ENCODE results near the gene LZTR1. TPM values are rescaled to one million over a fixed set of nuclear protein-coding genes. Genes with fewer than 3 reads are reported as not detected.

LZTR1 gene
- total and polyA plus RNA-seq, 10 donors: 21.9 to 76.2 (median 54.2) TPM

- TF ChIP-seq POLR2AphosphoS5 (IDR thresholded peaks at IDR 0.05): no peak
- TF ChIP-seq POLR2A (IDR thresholded peaks at IDR 0.05): no peak
- no peak for TF ChIP-seq CTCF (IDR thresholded peaks at IDR 0.05 in 8 of 11, conservative IDR thresholded peaks at IDR 0.05 in 3 of 11)
- H3K27ac ChIP-seq: no peak overlapping the region
- peak; percentile 67 for DNase-seq
- H3K27me3 ChIP-seq (replicated peaks in 1 of 7): peaks cover 0 to 49% (median 15%) of the 10 kb centered on the region in 7 donors
- intact Hi-C loops (cut with DNase I; ENCODE audit: low total_unique reads): no loop called here
- H3K36me3 ChIP-seq: no peaks in the 10 kb centered on the region
- H3K4me3 ChIP-seq: no peak overlapping the region
- peaks cover 4 to 23% (median 10%) of the 10 kb centered on the region in 6 donors for H3K4me1 ChIP-seq
- no peaks in the 10 kb centered on the region for H3K9me3 ChIP-seq
- WGBS, 5 donors: 88 to 94% (median 92%) methylated on average over 38 to 40 of the region's 40 CpGs
Measured at GRCh38 chr22:21030621-21031544, 48.8 kb downstream of the LZTR1 start.

DNA sequence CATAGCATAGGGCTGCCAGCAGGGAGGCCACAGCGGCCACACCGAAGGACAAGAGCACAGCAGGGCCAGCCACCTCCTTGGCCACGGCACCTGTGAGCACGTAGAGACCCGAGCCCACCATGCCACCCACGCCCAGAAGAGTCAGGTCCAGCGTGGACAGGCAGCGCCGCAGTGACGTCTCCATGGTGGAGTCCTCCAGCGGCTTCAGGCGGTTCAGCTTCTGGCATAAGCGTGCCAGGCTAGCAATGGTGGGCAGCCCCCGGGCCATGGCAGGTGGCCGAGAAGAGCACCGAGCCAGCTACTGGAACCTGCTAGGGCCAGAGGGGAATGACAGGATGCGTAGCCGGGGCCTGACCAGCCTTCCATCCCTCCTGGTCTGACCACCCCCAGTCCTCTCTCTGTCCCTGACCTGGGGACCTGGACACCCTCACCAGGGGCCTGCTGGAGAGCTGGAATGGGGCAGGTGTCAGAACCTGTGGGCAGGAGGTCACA lies 49.5 kb downstream of the LZTR1 start:
- Histone ChIP-seq H3K27ac (no peak overlapping the region), H3K9me3 (no peaks in the 10 kb centered on the region), H3K4me3 (peak overlapping the region in 3 of 8 donors; percentile 25 to 62 (median 27)), H3K4me1 (peaks cover 4 to 20% (median 10%) of the 10 kb centered on the region in 6 donors), H3K27me3 (replicated peaks in 1 of 7) (peaks cover 0 to 49% (median 15%) of the 10 kb centered on the region in 7 donors), H3K36me3 (no peaks in the 10 kb centered on the region)
- no peak for TF ChIP-seq POLR2AphosphoS5 (IDR thresholded peaks at IDR 0.05)
- no peak for TF ChIP-seq POLR2A (IDR thresholded peaks at IDR 0.05)
- TF ChIP-seq CTCF (IDR thresholded peaks at IDR 0.05 in 8 of 11, conservative IDR thresholded peaks at IDR 0.05 in 3 of 11): no peak
- WGBS, 5 donors: 85 to 100% (median 92%) methylated on average over 4 to 18 of the region's 18 CpGs
- intact Hi-C loops (cut with DNase I; ENCODE audit: low total_unique reads): no loop called here
- peak; percentile 56 for DNase-seq

DNA sequence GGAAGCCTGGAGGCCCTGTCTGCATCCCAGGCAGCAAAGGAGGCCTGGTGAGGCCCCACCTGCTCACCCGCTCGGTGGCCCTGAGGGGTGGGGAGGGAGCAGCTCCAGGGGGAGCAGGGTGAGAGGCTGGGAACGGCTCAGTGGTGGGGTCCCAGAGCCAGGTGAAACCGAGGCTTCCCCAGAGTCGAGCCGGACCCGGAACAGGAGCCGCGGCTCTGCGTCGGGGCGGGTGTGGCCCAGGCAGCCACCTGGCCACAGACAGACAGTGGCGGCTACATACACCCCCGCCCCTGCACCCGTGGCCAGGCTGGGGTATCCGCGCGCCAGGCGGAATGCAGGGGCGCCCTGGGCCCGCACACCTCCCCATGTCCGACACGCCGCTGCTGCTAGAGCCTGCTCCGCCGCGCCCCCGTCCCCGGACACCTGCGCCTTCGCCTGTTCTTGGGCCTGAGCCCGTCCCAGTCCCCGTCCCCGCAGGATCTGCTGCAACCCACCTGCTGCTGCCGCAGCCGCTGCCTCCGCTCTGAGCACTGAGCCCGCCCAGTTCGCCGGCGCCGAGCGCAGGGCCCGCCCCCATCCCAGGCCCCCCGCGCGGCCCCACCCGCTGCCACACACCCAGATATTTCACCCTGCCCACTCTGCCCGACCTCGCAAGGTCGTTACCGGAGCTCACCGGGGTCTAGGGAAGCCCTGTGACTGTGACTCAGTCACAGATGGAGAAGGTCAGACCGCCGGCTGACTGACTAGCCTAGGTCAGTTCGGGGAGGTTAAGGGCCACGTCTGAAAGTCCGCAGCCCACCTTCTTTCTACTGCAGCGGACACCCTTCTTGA lies 50.2 kb downstream of the LZTR1 start, which contains the start of gene SLC7A4:
SLC7A4 (minus strand) TSS at position 525 of the 831 bp plus-strand sequence. CDS start 749 bp downstream, outside the sequence.
- 8 to 15% (median 9%) methylated on average over 36 to 59 of the region's 59 CpGs for WGBS, 5 donors
- Histone ChIP-seq H3K27ac (peak within 1 kb of the TSS in 2 of 8 donors; percentile 3), H3K4me1 (peaks cover 4 to 20% (median 10%) of the 10 kb centered on the region in 6 donors), H3K36me3 (no peaks in the 10 kb centered on the region), H3K9me3 (no peaks in the 10 kb centered on the region), H3K27me3 (replicated peaks in 1 of 7) (peaks cover 0 to 49% (median 15%) of the 10 kb centered on the region in 7 donors), H3K4me3 (peak within 1 kb of the TSS in 7 of 8 donors; percentile 17 to 62 (median 27))
- TF ChIP-seq POLR2AphosphoS5 (IDR thresholded peaks at IDR 0.05): no peak
- TF ChIP-seq CTCF (IDR thresholded peaks at IDR 0.05 in 8 of 11, conservative IDR thresholded peaks at IDR 0.05 in 3 of 11): no peak
- no peak for TF ChIP-seq POLR2A (IDR thresholded peaks at IDR 0.05)
- peak; percentile 70 for DNase-seq
- intact Hi-C loops (cut with DNase I; ENCODE audit: low total_unique reads): no loop called here

Measured in spleen (tissue), 11 donors.